Tibial nerve (tissue), 4 donors: ENCODE measurements around the gene FCER2.

Experiments used
- EP300 ChIP-seq, 2 donors: sonication (generic); formaldehyde crosslinking; IDR thresholded peaks; one replicate each; pipeline ENCODE4 v1.6.1; 2017; ENCODE audit warnings: antibody characterized with exemption in 2 of 2, mild to moderate bottlenecking in 1 of 2
- POLR2A ChIP-seq, 2 donors: fragments of 450-650 bp; IDR thresholded peaks; one replicate each; pipeline ENCODE4 v1.6.1; 2017; ENCODE audit warnings: antibody characterized with exemption in 2 of 2, mild to moderate bottlenecking in 2 of 2, moderate library complexity in 2 of 2
- TF ChIP-seq, protein P1 (sequence below), 5 experiments: fragments of 200-600 bp in 3 of 5; fragments of 450-650 bp in 2 of 5; sonication (generic) in 3 of 5; IDR thresholded peaks; one replicate each; pipeline ENCODE4 v1.5.1; 2016 to 2019; ENCODE audit warnings: antibody characterized with exemption in 5 of 5, mild to moderate bottlenecking in 3 of 5, moderate library complexity in 2 of 5

- TF ChIP-seq, protein P1, sequence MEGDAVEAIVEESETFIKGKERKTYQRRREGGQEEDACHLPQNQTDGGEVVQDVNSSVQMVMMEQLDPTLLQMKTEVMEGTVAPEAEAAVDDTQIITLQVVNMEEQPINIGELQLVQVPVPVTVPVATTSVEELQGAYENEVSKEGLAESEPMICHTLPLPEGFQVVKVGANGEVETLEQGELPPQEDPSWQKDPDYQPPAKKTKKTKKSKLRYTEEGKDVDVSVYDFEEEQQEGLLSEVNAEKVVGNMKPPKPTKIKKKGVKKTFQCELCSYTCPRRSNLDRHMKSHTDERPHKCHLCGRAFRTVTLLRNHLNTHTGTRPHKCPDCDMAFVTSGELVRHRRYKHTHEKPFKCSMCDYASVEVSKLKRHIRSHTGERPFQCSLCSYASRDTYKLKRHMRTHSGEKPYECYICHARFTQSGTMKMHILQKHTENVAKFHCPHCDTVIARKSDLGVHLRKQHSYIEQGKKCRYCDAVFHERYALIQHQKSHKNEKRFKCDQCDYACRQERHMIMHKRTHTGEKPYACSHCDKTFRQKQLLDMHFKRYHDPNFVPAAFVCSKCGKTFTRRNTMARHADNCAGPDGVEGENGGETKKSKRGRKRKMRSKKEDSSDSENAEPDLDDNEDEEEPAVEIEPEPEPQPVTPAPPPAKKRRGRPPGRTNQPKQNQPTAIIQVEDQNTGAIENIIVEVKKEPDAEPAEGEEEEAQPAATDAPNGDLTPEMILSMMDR (IDR thresholded peaks at IDR 0.05): no peak
- TF ChIP-seq EP300 (IDR thresholded peaks at IDR 0.05) (no peak), POLR2A (IDR thresholded peaks at IDR 0.05) (no peak)
These were observed 41.1 kb upstream of the FCER2 start for GRCh38 chr19:7742991-7743390.
